LNCAP (cell line): Measurements from ENCODE around the gene SNAP23.

Experiments
- TF ChIP-seq, protein P1 (sequence below): fragments of 450-650 bp; IDR thresholded peaks from 2 replicates; pipeline ENCODE4 v1.5.1; 2017; ENCODE audit warnings: mild to moderate bottlenecking

SNAP23 gene

DNA sequence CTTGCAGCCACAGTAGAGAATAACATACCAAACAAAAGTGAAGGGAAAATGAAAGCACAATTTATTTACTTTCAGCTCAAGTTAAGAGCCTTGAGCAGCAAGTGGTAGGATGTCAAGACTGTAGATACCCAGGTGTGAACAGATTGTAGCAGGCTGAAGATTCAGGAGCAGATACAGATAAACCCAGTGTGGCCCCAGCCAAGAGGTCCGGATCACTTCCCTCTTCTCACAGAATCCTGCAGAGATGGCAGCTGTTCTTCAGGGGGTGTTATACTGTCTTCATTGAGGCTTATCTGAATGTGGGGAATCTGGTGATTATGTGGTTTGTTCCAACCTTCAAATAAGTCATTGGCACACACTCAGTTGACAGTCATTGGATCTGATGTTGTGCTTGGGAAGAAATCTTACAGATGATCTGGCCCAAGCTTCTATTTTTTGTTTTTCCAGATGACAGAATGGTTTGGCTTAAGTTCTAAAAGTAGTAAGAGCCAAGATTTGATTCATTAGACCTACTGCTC, 82.1 kb downstream of the SNAP23 start:
- TF ChIP-seq, protein P1, sequence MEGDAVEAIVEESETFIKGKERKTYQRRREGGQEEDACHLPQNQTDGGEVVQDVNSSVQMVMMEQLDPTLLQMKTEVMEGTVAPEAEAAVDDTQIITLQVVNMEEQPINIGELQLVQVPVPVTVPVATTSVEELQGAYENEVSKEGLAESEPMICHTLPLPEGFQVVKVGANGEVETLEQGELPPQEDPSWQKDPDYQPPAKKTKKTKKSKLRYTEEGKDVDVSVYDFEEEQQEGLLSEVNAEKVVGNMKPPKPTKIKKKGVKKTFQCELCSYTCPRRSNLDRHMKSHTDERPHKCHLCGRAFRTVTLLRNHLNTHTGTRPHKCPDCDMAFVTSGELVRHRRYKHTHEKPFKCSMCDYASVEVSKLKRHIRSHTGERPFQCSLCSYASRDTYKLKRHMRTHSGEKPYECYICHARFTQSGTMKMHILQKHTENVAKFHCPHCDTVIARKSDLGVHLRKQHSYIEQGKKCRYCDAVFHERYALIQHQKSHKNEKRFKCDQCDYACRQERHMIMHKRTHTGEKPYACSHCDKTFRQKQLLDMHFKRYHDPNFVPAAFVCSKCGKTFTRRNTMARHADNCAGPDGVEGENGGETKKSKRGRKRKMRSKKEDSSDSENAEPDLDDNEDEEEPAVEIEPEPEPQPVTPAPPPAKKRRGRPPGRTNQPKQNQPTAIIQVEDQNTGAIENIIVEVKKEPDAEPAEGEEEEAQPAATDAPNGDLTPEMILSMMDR, result no peak

GRCh38 chr15:42578984-42579537, 83.6 kb downstream of the SNAP23 start:
- TF ChIP-seq, protein P1, result no peak

DNA sequence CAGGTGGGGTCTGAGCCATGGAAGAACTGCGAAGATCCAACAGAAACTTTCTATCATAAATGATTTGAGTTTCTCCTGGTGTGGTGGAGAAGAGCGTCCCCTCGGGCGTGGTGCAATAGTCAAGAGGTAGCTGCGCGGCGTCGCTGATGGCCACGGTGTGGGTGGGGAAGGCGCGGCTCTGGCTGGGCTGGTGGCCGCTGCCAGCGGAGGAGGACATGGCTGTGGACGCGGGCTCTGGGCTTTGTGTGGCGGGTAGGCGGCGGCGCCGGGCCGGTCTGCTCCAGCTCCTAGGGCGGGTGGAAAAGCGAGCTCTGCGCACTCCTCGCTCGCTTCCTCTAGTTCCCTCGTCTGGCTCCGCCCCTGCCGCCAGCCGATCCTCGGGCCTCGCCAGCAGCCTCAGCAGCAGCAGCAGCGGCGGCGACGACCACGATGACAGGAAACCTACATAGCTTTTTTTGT, 85.9 kb downstream of the SNAP23 start:
- TF ChIP-seq, protein P1, result no peak
